HG03571 (cell line): ENCODE results near the gene HOMER2.
"Not testable (repeated sequence)": the region's sequence is repeated elsewhere in the genome, so short reads cannot be mapped to it uniquely, and the experiment has no call there.

Source experiments
- ATAC-seq: cut with Tn5 transposase; IDR thresholded peaks from one replicate; pipeline ENCODE4 v1.9.1; 2021; ENCODE audit not compliant: unreplicated experiment

The HOMER2 gene

GRCh38 chr15:82865581-82865980 is 86.9 kb downstream of the HOMER2 start:
- ATAC-seq = not testable (repeated sequence)

- ATAC-seq = no peak
These were observed 87.6 kb downstream of the HOMER2 start for GRCh38 chr15:82864967-82865366.

GRCh38 chr15:82862886-82863285 is 89.6 kb downstream of the HOMER2 start:
- ATAC-seq = no peak

GRCh38 chr15:82858932-82859331 is 93.6 kb downstream of the HOMER2 start:
- no peak for ATAC-seq

- no peak for ATAC-seq
These were observed 95.9 kb downstream of the HOMER2 start for GRCh38 chr15:82856397-82857170.

GRCh38 chr15:82855286-82856100 is 97.0 kb downstream of the HOMER2 start:
- ATAC-seq = no peak

- no peak for ATAC-seq
These were observed 98.0 kb downstream of the HOMER2 start for GRCh38 chr15:82854554-82854953.

GRCh38 chr15:82852941-82853561 is 99.5 kb downstream of the HOMER2 start:
- ATAC-seq = no peak

GRCh38 chr15:82851981-82852511 is 100.5 kb downstream of the HOMER2 start:
- ATAC-seq = no peak

GRCh38 chr15:82851306-82851850 is 101.1 kb downstream of the HOMER2 start:
- no peak for ATAC-seq

GRCh38 chr15:82850731-82851130 is 101.8 kb downstream of the HOMER2 start:
- no peak for ATAC-seq

GRCh38 chr15:82849556-82850512 is 102.7 kb downstream of the HOMER2 start:
- no peak for ATAC-seq

- ATAC-seq = no peak
These were observed 104.1 kb downstream of the HOMER2 start for GRCh38 chr15:82848241-82848993.

GRCh38 chr15:82847703-82848102 is 104.8 kb downstream of the HOMER2 start:
- no peak for ATAC-seq

- ATAC-seq = no peak
These were observed 105.9 kb downstream of the HOMER2 start for GRCh38 chr15:82846621-82847020.

- ATAC-seq = no peak
These were observed 106.8 kb downstream of the HOMER2 start for GRCh38 chr15:82845686-82846085.

- ATAC-seq = no peak
These were observed 109.0 kb downstream of the HOMER2 start for GRCh38 chr15:82843566-82843965.

- no peak for ATAC-seq
These were observed 112.4 kb downstream of the HOMER2 start for GRCh38 chr15:82840166-82840565.

- no peak for ATAC-seq
These were observed 113.4 kb downstream of the HOMER2 start for GRCh38 chr15:82839136-82839535.
